Kidney (tissue), 14 donors: ENCODE data around the gene INTS14. TPM values are rescaled to one million over a fixed set of nuclear protein-coding genes. Genes with fewer than 3 reads are reported as not detected.
A peak's percentile ranks its signal among the peaks of the same experiment; 100 is the strongest.

Source experiments
- DNase-seq, 5 donors: peaks; one replicate each; pipeline ENCODE4 v3.0.0-alpha.2; 2013 to 2020
- FAIRE-seq: peaks from 2 replicates; lab custom pipeline; 2012; peaks lifted over from hg19 to GRCh38; lab: Jason Lieb, UNC
- H3K27ac ChIP-seq, 2 donors: one replicate each; pipeline ENCODE4 v1.7.0; 2013; ENCODE audit warnings: low read depth in 2 of 2, low read length in 2 of 2, inconsistent platforms in 1 of 2
- H3K27me3 ChIP-seq: one replicate; pipeline ENCODE4 v1.7.1; 2013; ENCODE audit warnings: low read length, inconsistent platforms; ENCODE audit not compliant: control insufficient read depth, insufficient read depth
- H3K36me3 ChIP-seq, 3 donors: one replicate each; pipeline versions ENCODE4 v1.7.0 to v1.7.1; 2013; ENCODE audit warnings: low read length in 3 of 3, control low read depth in 1 of 3, inconsistent platforms in 1 of 3; ENCODE audit not compliant: insufficient read depth in 3 of 3, control insufficient read depth in 2 of 3
- H3K4me1 ChIP-seq, 3 donors: one replicate each; pipeline versions ENCODE4 v1.7.0 to v1.7.1; 2013; ENCODE audit warnings: low read length in 3 of 3, inconsistent platforms in 1 of 3, low read depth in 1 of 3; ENCODE audit not compliant: control insufficient read depth in 2 of 3, insufficient read depth in 2 of 3
- H3K4me3 ChIP-seq, 3 donors: one replicate each; pipeline versions ENCODE4 v1.7.0 to v1.8.1; 2013; ENCODE audit warnings: low read length in 3 of 3, control low read depth in 1 of 3, inconsistent platforms in 1 of 3
- H3K9ac ChIP-seq, 3 donors: one replicate each; pipeline versions ENCODE4 v1.7.0 to v1.7.1; 2013; ENCODE audit warnings: low read length in 3 of 3, control low read depth in 1 of 3, inconsistent platforms in 1 of 3
- H3K9me3 ChIP-seq, 3 donors: one replicate each; pipeline versions ENCODE4 v1.7.0 to v1.7.1; 2013; ENCODE audit warnings: low read length in 3 of 3, control low read depth in 1 of 3, inconsistent platforms in 1 of 3; ENCODE audit not compliant: control insufficient read depth in 2 of 3, insufficient read depth in 1 of 3
- intact Hi-C: fragments of 100-400 bp; cut with DNase I; formaldehyde crosslinking; loops from one replicate; pipeline ENCODE4 v1.11.1; 2022
- polyA plus RNA-seq: library from polyadenylated mRNA; stranded (reverse); fragments of 350-450 nt; fragmentation: Illumina TruSeq; extraction: RNeasy Lipid Tissue Mini Kit (QIAGEN cat#74804); gene quantifications from one replicate; pipeline ENCODE4 v1.2.3, GENCODE V29; 2014; ENCODE audit warnings: low read depth, low replicate concordance; ENCODE audit not compliant: insufficient read depth
- total RNA-seq: library from RNA; stranded (reverse); fragmentation: NEBNext Ultra II Directional; extraction: Animal tissue kit (Norgen Biotek cat#: 25700); gene quantifications from one replicate; pipeline ENCODE4 v1.2.1, GENCODE V29; 2021
- TF ChIP-seq, protein P1 (sequence below): IDR thresholded peaks from 3 replicates; pipeline ENCODE4 v1.5.1; 2012; ENCODE audit warnings: mild to moderate bottlenecking, moderate library complexity, borderline replicate concordance; ENCODE audit not compliant: insufficient read depth; ENCODE audit errors: extremely low read depth
- donor health status: control.
- donor health status: control.
- donor health status: control.
- donor health status: control.
- donor health status: control.
- donor health status: DM: yes; HTN: yes; CAD: no.
- donor health status: Normal renal cell carcinoma (clear cell type).

INTS14 gene
- total and polyA plus RNA-seq, 2 donors from 2014 or later: 27.8 to 37.1 TPM

- TF ChIP-seq, protein P1, sequence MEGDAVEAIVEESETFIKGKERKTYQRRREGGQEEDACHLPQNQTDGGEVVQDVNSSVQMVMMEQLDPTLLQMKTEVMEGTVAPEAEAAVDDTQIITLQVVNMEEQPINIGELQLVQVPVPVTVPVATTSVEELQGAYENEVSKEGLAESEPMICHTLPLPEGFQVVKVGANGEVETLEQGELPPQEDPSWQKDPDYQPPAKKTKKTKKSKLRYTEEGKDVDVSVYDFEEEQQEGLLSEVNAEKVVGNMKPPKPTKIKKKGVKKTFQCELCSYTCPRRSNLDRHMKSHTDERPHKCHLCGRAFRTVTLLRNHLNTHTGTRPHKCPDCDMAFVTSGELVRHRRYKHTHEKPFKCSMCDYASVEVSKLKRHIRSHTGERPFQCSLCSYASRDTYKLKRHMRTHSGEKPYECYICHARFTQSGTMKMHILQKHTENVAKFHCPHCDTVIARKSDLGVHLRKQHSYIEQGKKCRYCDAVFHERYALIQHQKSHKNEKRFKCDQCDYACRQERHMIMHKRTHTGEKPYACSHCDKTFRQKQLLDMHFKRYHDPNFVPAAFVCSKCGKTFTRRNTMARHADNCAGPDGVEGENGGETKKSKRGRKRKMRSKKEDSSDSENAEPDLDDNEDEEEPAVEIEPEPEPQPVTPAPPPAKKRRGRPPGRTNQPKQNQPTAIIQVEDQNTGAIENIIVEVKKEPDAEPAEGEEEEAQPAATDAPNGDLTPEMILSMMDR: no peak
- intact Hi-C loops: no loop called here
- H3K4me1 ChIP-seq: peaks cover 0 to 4% (median 0%) of the 10 kb centered on the region in 3 donors
- no peak for FAIRE-seq
- peak in 1 of 5 donors; percentile 29 for DNase-seq
- no peak overlapping the region for H3K27ac ChIP-seq
- H3K9me3 ChIP-seq: no peaks in the 10 kb centered on the region
- H3K4me3 ChIP-seq: no peak overlapping the region
- no peaks in the 10 kb centered on the region for H3K36me3 ChIP-seq
- no peak overlapping the region for H3K9ac ChIP-seq
- no peaks in the 10 kb centered on the region for H3K27me3 ChIP-seq
These were observed 27.2 kb upstream of the INTS14 start for GRCh38 chr15:65638109-65638508.

- Histone ChIP-seq H3K9ac (no peak overlapping the region), H3K36me3 (no peaks in the 10 kb centered on the region), H3K4me3 (no peak overlapping the region), H3K27ac (no peak overlapping the region), H3K9me3 (no peaks in the 10 kb centered on the region), H3K27me3 (no peaks in the 10 kb centered on the region), H3K4me1 (peaks cover 0 to 4% (median 0%) of the 10 kb centered on the region in 3 donors)
- intact Hi-C loops: no loop called here
- TF ChIP-seq, protein P1: no peak
- no peak for FAIRE-seq
- DNase-seq: no peak
These were observed 23.4 kb upstream of the INTS14 start for GRCh38 chr15:65634356-65634755.

GRCh38 chr15:65633752-65634151, 22.8 kb upstream of the INTS14 start:
- no peaks in the 10 kb centered on the region for H3K9me3 ChIP-seq
- peaks cover 0 to 4% (median 0%) of the 10 kb centered on the region in 3 donors for H3K4me1 ChIP-seq
- intact Hi-C loops: no loop called here
- H3K27me3 ChIP-seq: no peaks in the 10 kb centered on the region
- TF ChIP-seq, protein P1: no peak
- no peaks in the 10 kb centered on the region for H3K36me3 ChIP-seq
- H3K27ac ChIP-seq: no peak overlapping the region
- no peak overlapping the region for H3K9ac ChIP-seq
- H3K4me3 ChIP-seq: no peak overlapping the region
- FAIRE-seq (no peak), DNase-seq (no peak)

DNA sequence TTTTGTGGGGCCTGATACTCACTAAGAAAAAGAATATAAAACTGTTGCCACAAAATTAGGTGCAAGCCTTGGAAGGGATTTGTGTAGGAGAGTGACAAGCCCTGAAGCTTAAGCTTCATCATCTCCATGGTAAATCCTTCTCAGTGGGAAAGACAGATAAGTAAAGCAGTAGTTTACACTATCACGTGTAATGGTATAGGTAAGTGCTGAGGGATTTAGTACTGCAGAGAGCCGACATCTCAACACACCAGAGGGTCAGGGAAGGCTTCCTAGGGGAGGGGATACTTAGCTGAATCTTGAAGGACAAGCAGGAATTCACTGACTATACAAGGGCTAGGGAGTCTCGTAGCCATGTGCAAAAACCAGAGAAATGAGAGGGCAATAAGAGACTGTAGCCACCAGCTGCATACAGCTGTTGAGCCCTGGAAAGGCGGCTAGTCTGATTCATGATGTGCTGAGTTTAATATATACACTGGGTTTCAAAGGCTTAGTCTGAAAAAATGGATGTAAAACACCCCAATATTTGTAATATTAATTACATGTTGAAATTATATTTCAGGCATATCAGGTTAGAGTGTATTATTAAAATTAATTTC, 21.9 kb upstream of the INTS14 start:
- Histone ChIP-seq H3K27me3 (no peaks in the 10 kb centered on the region), H3K9ac (no peak overlapping the region), H3K36me3 (no peaks in the 10 kb centered on the region), H3K9me3 (no peaks in the 10 kb centered on the region), H3K4me1 (no peaks in the 10 kb centered on the region), H3K4me3 (no peak overlapping the region), H3K27ac (no peak overlapping the region)
- intact Hi-C loops: no loop called here
- peak in 2 of 5 donors; percentile 14 to 71 for DNase-seq
- TF ChIP-seq, protein P1: no peak
- no peak for FAIRE-seq
